ENCODE results near the gene SMIM23.
"Not testable (repeated sequence)": the region's sequence is repeated elsewhere in the genome, so short reads cannot be mapped to it uniquely, and the experiment has no call there.

SMIM23 gene

GRCh38 chr5:171774418-171774817, 11.2 kb upstream of the SMIM23 start:
- no peak for DNase-seq

- no peak for DNase-seq
These were observed 9.4 kb upstream of the SMIM23 start for GRCh38 chr5:171776213-171776612.

- DNase-seq, result no peak
These were observed 8.6 kb upstream of the SMIM23 start for GRCh38 chr5:171776770-171777759.

GRCh38 chr5:171781744-171782143, 3.9 kb upstream of the SMIM23 start:
- not testable (repeated sequence) for DNase-seq

GRCh38 chr5:171782332-171782966, 3.2 kb upstream of the SMIM23 start:
- no peak for DNase-seq

GRCh38 chr5:171783051-171783450, 2.6 kb upstream of the SMIM23 start:
- no peak for DNase-seq

GRCh38 chr5:171789353-171789752, 3.7 kb downstream of the SMIM23 start:
- no peak for DNase-seq

GRCh38 chr5:171790408-171790807, 4.8 kb downstream of the SMIM23 start:
- DNase-seq, result no peak

GRCh38 chr5:171794470-171794960, 8.9 kb downstream of the SMIM23 start:
- no peak for DNase-seq

- DNase-seq, result no peak
These were observed 9.8 kb downstream of the SMIM23 start for GRCh38 chr5:171795381-171795780.

GRCh38 chr5:171796436-171796835, 10.8 kb downstream of the SMIM23 start:
- no peak for DNase-seq

GRCh38 chr5:171797543-171797942, 11.9 kb downstream of the SMIM23 start:
- DNase-seq, result no peak

GRCh38 chr5:171798418-171798817, 12.8 kb downstream of the SMIM23 start:
- DNase-seq, result no peak

- no peak for DNase-seq
These were observed 16.2 kb downstream of the SMIM23 start for GRCh38 chr5:171801839-171802238.

GRCh38 chr5:171805746-171806145, 20.1 kb downstream of the SMIM23 start:
- no peak for DNase-seq

- DNase-seq, result no peak
These were observed 21.5 kb downstream of the SMIM23 start for GRCh38 chr5:171806976-171807747.

- DNase-seq, result no peak
These were observed 22.8 kb downstream of the SMIM23 start for GRCh38 chr5:171808453-171808852.

GRCh38 chr5:171808951-171809350, 23.3 kb downstream of the SMIM23 start:
- DNase-seq, result no peak

- no peak for DNase-seq
These were observed 24.6 kb downstream of the SMIM23 start for GRCh38 chr5:171810227-171810626.

- no peak for DNase-seq
These were observed 27.7 kb downstream of the SMIM23 start for GRCh38 chr5:171813270-171813669.

GRCh38 chr5:171813813-171814490, 28.3 kb downstream of the SMIM23 start:
- DNase-seq, result no peak

GRCh38 chr5:171816666-171817065, 31.0 kb downstream of the SMIM23 start:
- DNase-seq, result no peak

- DNase-seq, result no peak
These were observed 34.9 kb downstream of the SMIM23 start for GRCh38 chr5:171820561-171820960.

All from NCI-H526 (cell line).